SK-N-MC (cell line): ENCODE measurements around the gene AGMO.

ENCODE experiments used
- DNase-seq: peaks from one replicate; pipeline ENCODE4 v3.0.0-alpha.2; 2011; ENCODE audit warnings: low read depth, low spot score
- H3K27ac ChIP-seq: fragments of 200-600 bp; sonication (generic); 2 replicates; pipeline ENCODE4 v1.5.1; 2016; ENCODE audit warnings: mixed run types
- H3K36me3 ChIP-seq: fragments of 200-600 bp; sonication (generic); 2 replicates; pipeline ENCODE4 v1.6.1; 2017; ENCODE audit warnings: antibody characterized with exemption, low read length, mixed read lengths; ENCODE audit not compliant: insufficient read depth
- H3K4me3 ChIP-seq: fragments of 200-600 bp; sonication (generic); 2 replicates; pipeline ENCODE4 v1.5.1; 2016
- H3K9ac ChIP-seq: fragments of 200-600 bp; sonication (generic); 2 replicates; pipeline ENCODE4 v1.8.0; 2017; ENCODE audit warnings: mixed run types, mixed read lengths; ENCODE audit not compliant: insufficient read length
- H3K9me3 ChIP-seq: fragments of 200-600 bp; sonication (generic); 2 replicates; pipeline ENCODE4 v1.6.1; 2017; ENCODE audit warnings: low read depth, mild to moderate bottlenecking, antibody characterized with exemption, low read length, moderate library complexity, mixed read lengths
- EZH2 ChIP-seq: fragments of 200-600 bp; sonication (generic); IDR thresholded peaks from one replicate; pipeline ENCODE4 v1.6.1; 2017; ENCODE audit warnings: antibody characterized with exemption
- FOXP2 ChIP-seq: optimal IDR thresholded peaks from 2 replicates; pipeline ENCODE3; 2011; ENCODE audit warnings: mild to moderate bottlenecking, moderate library complexity; ENCODE audit not compliant: insufficient read depth; ENCODE audit errors: extremely low read length, control extremely low read depth
- POLR2AphosphoS5 ChIP-seq: IDR thresholded peaks from 2 replicates; pipeline ENCODE4 v1.6.1; 2012; ENCODE audit warnings: mild to moderate bottlenecking, low read depth, low read length, borderline replicate concordance

The AGMO gene

DNA sequence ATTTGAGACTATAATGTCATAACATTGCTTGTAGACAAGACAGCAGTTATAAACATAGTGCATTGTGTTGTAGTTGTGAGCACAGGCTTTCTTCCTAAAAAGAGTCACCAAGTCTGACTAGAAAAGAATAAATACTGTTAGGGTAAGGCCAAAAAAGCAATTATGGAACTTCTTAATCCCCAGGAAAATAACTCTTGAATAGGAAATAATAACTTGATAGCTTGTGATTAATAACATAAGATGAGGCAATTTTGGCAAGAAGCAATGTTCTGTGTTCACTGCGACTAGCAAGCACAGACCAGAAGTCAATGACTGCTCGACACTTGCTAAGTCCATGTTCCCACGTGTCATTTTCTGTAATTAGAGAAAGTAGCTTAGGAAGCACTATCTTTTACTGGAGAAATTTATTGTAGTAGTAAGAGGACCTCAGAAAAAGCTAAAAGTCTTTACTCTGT lies 97.1 kb downstream of the AGMO start:
- Histone ChIP-seq H3K9me3 (no peaks in the 10 kb centered on the region), H3K4me3 (no peak overlapping the region), H3K9ac (no peak overlapping the region), H3K27ac (no peak overlapping the region), H3K36me3 (no peaks in the 10 kb centered on the region)
- no peak for DNase-seq
- TF ChIP-seq POLR2AphosphoS5: no peak
- TF ChIP-seq EZH2: no peak
- TF ChIP-seq FOXP2: no peak

DNA sequence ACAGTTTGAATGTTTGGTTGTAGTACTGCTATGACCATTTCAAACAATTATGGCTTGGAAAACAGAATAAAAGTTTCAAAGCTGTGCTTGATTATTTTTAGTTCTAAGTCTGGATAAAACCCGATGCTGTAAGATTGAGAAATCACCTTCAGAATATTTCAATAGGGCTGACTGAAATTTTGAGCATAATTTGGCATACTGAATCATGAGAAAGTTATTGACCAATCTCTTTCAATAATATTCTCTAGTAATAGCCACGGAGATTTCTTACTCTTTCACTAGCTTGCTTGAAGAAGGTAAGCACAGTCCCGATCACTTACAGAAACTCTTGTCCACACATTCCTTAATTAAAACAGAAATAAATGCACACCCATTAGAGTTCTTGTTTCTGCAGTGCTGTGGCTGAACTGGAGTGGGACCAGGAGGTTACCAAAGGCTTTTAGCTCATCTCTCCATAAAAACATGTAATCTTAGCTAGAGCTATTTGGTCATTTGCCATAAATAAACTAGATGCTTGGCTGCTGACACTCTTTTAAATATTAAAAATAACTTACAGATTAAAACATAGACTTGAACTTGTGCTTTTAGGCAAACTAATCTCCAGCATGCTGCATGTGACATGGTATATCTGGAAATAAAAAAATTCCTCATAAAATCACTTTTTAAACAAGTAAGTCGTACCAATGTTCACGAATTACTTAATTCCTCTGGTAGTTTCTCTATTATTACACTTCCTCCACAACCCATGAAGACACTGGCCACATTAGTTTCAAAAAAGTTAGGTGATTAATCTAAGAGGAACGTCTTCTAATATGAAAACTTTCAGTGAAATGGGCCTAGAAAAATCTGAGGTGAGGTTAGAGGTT lies 97.8 kb downstream of the AGMO start:
- H3K4me3 ChIP-seq: no peak overlapping the region
- no peak overlapping the region for H3K27ac ChIP-seq
- H3K36me3 ChIP-seq: no peaks in the 10 kb centered on the region
- no peaks in the 10 kb centered on the region for H3K9me3 ChIP-seq
- TF ChIP-seq EZH2 (no peak), POLR2AphosphoS5 (no peak), FOXP2 (no peak)
- no peak for DNase-seq
- H3K9ac ChIP-seq: no peak overlapping the region

DNA sequence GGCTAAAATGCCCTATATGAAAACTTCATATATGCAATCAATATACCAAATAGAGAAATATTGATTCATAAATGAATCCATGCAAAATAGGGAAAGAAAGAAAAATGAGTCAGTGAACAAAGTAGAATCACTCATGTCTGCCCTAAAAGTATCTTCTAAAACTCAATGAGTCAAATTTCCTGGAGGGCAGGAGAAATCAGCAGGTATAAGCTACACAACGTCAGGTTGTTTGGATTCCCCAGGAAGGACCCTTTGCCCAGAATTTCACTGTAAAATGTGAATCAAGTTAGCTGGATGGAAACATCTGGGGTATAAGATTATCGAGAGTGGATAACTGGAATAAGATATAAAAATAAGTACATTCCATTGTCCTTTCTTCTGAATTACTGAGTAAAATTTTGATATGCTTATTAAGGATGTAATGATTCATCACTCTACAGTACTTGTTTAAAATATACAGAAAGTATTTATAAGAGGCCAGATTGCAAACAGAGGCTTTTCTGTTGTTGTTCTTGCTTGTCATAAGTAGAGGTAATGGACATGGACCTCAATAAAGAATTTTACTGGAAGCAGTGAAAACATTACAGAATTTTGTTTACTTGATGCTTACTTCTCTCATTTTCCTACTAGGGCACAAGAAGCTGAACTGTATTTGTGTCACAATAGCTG lies 99.0 kb downstream of the AGMO start:
- Histone ChIP-seq H3K4me3 (no peak overlapping the region), H3K9me3 (no peaks in the 10 kb centered on the region), H3K9ac (no peak overlapping the region), H3K27ac (no peak overlapping the region), H3K36me3 (no peaks in the 10 kb centered on the region)
- TF ChIP-seq EZH2 (no peak), POLR2AphosphoS5 (no peak), FOXP2 (no peak)
- DNase-seq: no peak

DNA sequence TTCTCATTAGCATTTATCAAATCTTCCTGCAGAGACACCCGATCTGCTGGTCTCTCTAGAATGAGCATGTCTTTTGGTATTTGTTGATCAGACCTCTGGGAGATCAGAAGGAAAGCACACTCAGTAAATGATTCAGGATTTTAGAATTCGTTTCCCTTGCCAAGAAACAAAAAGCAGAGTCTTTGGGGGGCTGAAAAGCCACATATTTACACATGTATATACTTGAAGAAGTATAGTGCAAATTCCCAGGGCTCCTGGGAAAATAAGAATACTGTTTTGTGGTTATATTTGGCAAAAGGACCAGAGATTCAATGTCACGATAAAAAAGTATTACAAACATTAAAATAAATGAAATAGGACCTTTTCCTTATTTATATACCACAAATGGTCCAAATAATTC lies 100.2 kb downstream of the AGMO start:
- Histone ChIP-seq H3K9ac (no peak overlapping the region), H3K27ac (no peak overlapping the region), H3K36me3 (no peaks in the 10 kb centered on the region), H3K9me3 (no peaks in the 10 kb centered on the region), H3K4me3 (no peak overlapping the region)
- no peak for DNase-seq
- no peak for TF ChIP-seq EZH2
- TF ChIP-seq FOXP2: no peak
- TF ChIP-seq POLR2AphosphoS5: no peak

DNA sequence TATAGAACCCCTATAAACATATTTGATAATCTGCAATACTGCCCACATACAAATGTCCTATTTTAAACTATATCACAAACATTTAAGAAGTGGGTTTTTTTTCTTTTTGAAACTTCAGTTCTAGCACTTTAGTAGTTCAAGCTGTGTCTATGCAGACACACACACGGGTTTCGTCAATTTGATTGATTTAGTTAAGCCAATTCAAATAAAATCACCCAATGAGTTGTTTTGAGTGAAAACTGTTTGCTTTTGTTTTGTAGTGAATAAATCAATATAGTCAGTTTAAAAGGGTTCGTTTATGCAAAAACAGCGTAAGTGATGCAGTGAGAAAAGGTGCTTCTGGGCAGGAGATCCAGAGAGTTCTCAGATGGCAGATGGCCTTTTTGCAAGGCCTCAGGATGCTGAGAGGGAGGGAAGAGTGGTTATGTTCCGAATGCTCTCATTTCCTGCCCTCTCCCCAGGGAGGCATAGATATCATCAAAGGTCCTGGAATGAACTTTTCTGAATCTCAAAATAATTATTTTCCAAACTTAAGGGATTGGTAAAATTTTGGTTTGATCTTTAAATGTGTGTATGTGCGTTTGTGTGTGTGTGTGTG lies 102.7 kb downstream of the AGMO start:
- TF ChIP-seq EZH2 (no peak), FOXP2 (no peak), POLR2AphosphoS5 (no peak)
- no peak overlapping the region for H3K27ac ChIP-seq

GRCh38 chr7:15457990-15458955 lies 103.5 kb downstream of the AGMO start:
- Histone ChIP-seq H3K4me3 (no peak overlapping the region), H3K36me3 (no peaks in the 10 kb centered on the region), H3K9me3 (0 out of 2 replicates have a peak, but pooled peaks cover 3% of the 10 kb centered on the region), H3K9ac (no peak overlapping the region), H3K27ac (no peak overlapping the region)
- TF ChIP-seq EZH2 (no peak), FOXP2 (no peak), POLR2AphosphoS5 (no peak)
- DNase-seq: no peak

More for the DNA sequence above, 102.7 kb downstream of the AGMO start:
- no peak overlapping the region for H3K4me3 ChIP-seq
- H3K36me3 ChIP-seq: no peaks in the 10 kb centered on the region
- DNase-seq: peak; percentile 10
- no peak overlapping the region for H3K9ac ChIP-seq
- H3K9me3 ChIP-seq: 0 out of 2 replicates have a peak, but pooled peaks cover 3% of the 10 kb centered on the region

DNA sequence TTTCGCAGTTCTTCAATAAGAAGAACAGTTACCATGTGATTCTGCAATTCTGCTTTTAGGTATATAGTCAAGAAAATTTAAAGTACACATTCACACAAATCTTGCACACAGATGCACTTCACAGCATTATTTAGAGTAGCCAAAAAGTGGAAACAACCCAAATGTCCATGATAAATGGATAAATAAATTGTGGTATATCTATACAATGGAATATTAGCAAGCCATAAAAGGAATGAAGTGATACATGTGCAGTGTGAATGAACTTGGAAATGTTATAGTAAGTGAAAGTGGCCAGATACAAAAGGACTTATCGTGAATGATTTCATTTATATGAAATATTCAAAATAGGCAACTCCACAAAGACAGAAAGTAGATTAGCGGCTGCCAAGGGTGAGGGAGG lies 109.1 kb downstream of the AGMO start:
- TF ChIP-seq EZH2 (no peak), FOXP2 (no peak), POLR2AphosphoS5 (no peak)
- no peak for DNase-seq
- Histone ChIP-seq H3K9me3 (0 out of 2 replicates have a peak, but pooled peaks cover 3% of the 10 kb centered on the region), H3K9ac (no peak overlapping the region), H3K27ac (no peak overlapping the region), H3K4me3 (no peak overlapping the region), H3K36me3 (no peaks in the 10 kb centered on the region)

DNA sequence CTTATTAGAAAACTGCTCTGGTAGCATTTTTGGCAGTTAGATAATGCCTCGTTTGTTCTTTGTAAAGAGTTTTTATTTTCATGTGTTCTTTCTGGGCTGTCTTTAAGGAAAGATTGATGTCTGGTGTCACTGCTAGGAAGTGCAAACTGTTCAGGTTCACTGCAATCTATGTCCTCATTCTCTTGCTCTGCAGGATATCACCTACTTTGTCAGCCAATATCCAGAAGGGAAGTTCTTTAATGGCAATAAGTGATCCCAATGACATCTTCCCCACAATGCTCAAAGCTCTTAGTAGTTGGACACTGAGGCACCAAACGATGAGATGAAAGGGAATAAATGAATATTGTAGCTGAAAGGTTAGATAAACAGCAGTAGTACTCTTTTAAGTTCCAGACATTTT lies 115.1 kb downstream of the AGMO start:
- DNase-seq: no peak
- Histone ChIP-seq H3K9ac (no peak overlapping the region), H3K9me3 (no peaks in the 10 kb centered on the region), H3K4me3 (no peak overlapping the region), H3K27ac (no peak overlapping the region), H3K36me3 (no peaks in the 10 kb centered on the region)
- TF ChIP-seq FOXP2 (no peak), EZH2 (no peak), POLR2AphosphoS5 (no peak)
